HG02798 (cell line): ENCODE results near the gene PCNX2.
"Not testable (repeated sequence)": the region's sequence is repeated elsewhere in the genome, so short reads cannot be mapped to it uniquely, and the experiment has no call there.

Experiments
- ATAC-seq: cut with Tn5 transposase; IDR thresholded peaks from one replicate; pipeline ENCODE4 v1.9.1; 2021; ENCODE audit warnings: mild to moderate bottlenecking; ENCODE audit not compliant: unreplicated experiment, poor library complexity

The PCNX2 gene

GRCh38 chr1:233081735-233082134, 213.8 kb downstream of the PCNX2 start:
- ATAC-seq: no peak

- ATAC-seq: not testable (repeated sequence)
Measured at GRCh38 chr1:233080827-233081226, 214.7 kb downstream of the PCNX2 start.

- no peak for ATAC-seq
Measured at GRCh38 chr1:233080286-233080685, 215.2 kb downstream of the PCNX2 start.

- ATAC-seq: no peak
Measured at GRCh38 chr1:233079574-233079973, 216.0 kb downstream of the PCNX2 start.

- no peak for ATAC-seq
Measured at GRCh38 chr1:233078396-233078795, 217.1 kb downstream of the PCNX2 start.

- no peak for ATAC-seq
Measured at GRCh38 chr1:233075915-233076295, 219.6 kb downstream of the PCNX2 start.

- ATAC-seq: no peak
Measured at GRCh38 chr1:233066087-233066486, 229.4 kb downstream of the PCNX2 start.

GRCh38 chr1:233065685-233066084, 229.8 kb downstream of the PCNX2 start:
- ATAC-seq: no peak

GRCh38 chr1:233064988-233065387, 230.5 kb downstream of the PCNX2 start:
- ATAC-seq: no peak

- no peak for ATAC-seq
Measured at GRCh38 chr1:233063462-233063861, 232.1 kb downstream of the PCNX2 start.

GRCh38 chr1:233061265-233061664, 234.3 kb downstream of the PCNX2 start:
- ATAC-seq: no peak

GRCh38 chr1:233060461-233060994, 235.0 kb downstream of the PCNX2 start:
- no peak for ATAC-seq

- ATAC-seq: no peak
Measured at GRCh38 chr1:233057836-233058235, 237.7 kb downstream of the PCNX2 start.

- no peak for ATAC-seq
Measured at GRCh38 chr1:233055879-233056641, 239.5 kb downstream of the PCNX2 start.

- no peak for ATAC-seq
Measured at GRCh38 chr1:233045588-233045987, 249.9 kb downstream of the PCNX2 start.

- ATAC-seq: no peak
Measured at GRCh38 chr1:233042834-233043233, 252.7 kb downstream of the PCNX2 start.

- no peak for ATAC-seq
Measured at GRCh38 chr1:233040494-233040893, 255.0 kb downstream of the PCNX2 start.

- no peak for ATAC-seq
Measured at GRCh38 chr1:233038581-233038980, 256.9 kb downstream of the PCNX2 start.

GRCh38 chr1:233037843-233038242, 257.7 kb downstream of the PCNX2 start:
- ATAC-seq: no peak

- no peak for ATAC-seq
Measured at GRCh38 chr1:233034836-233035235, 260.7 kb downstream of the PCNX2 start.

GRCh38 chr1:233033361-233033760, 262.2 kb downstream of the PCNX2 start:
- ATAC-seq: no peak

GRCh38 chr1:233032916-233033315, 262.6 kb downstream of the PCNX2 start:
- no peak for ATAC-seq
